NCI-H226 (cell line): ENCODE results near the gene COQ8A.

Experiments used
- DNase-seq: peaks from one replicate; pipeline ENCODE4 v3.0.0-alpha.2; 2015

The COQ8A gene

GRCh38 chr1:226974544-226975258, 34.6 kb downstream of the COQ8A start:
- DNase-seq, result no peak

- DNase-seq, result no peak
These were observed 35.5 kb downstream of the COQ8A start for GRCh38 chr1:226975259-226976250.

- no peak for DNase-seq
These were observed 36.3 kb downstream of the COQ8A start for GRCh38 chr1:226976276-226976977.

GRCh38 chr1:226976978-226977642, 37.0 kb downstream of the COQ8A start:
- no peak for DNase-seq

GRCh38 chr1:226977643-226978431, 37.7 kb downstream of the COQ8A start:
- no peak for DNase-seq

GRCh38 chr1:226978432-226979114, 38.5 kb downstream of the COQ8A start:
- no peak for DNase-seq

GRCh38 chr1:226979115-226979516, 39.0 kb downstream of the COQ8A start:
- DNase-seq, result no peak

GRCh38 chr1:226979517-226980121, 39.5 kb downstream of the COQ8A start:
- DNase-seq, result no peak

GRCh38 chr1:226980122-226980560, 40.0 kb downstream of the COQ8A start:
- DNase-seq, result no peak

- DNase-seq, result no peak
These were observed 40.7 kb downstream of the COQ8A start for GRCh38 chr1:226980565-226981385.

- DNase-seq, result no peak
These were observed 41.3 kb downstream of the COQ8A start for GRCh38 chr1:226981386-226981817.

GRCh38 chr1:226981838-226982237, 41.7 kb downstream of the COQ8A start:
- no peak for DNase-seq

- DNase-seq, result no peak
These were observed 42.5 kb downstream of the COQ8A start for GRCh38 chr1:226982451-226983177.

GRCh38 chr1:226983247-226983991, 43.3 kb downstream of the COQ8A start:
- DNase-seq, result no peak

GRCh38 chr1:226983992-226984364, 43.9 kb downstream of the COQ8A start:
- no peak for DNase-seq

- no peak for DNase-seq
These were observed 44.6 kb downstream of the COQ8A start for GRCh38 chr1:226984521-226985238.

GRCh38 chr1:226985239-226985838, 45.2 kb downstream of the COQ8A start:
- no peak for DNase-seq
